H9 (cell line): ENCODE data around the gene HSPA4. TPM values are rescaled to one million over a fixed set of nuclear protein-coding genes. Genes with fewer than 3 reads are reported as not detected.
"Not testable (repeated sequence)": the region's sequence is repeated elsewhere in the genome, so short reads cannot be mapped to it uniquely, and the experiment has no call there.

ENCODE experiments used
- DNase-seq: peaks from one replicate; pipeline ENCODE4 v3.0.0-alpha.2; 2017
- H2AFZ ChIP-seq: one replicate; pipeline ENCODE4 v1.6.1; 2013; ENCODE audit warnings: mild to moderate bottlenecking, low read length, control low read depth, moderate library complexity
- H2AK5ac ChIP-seq: 2 replicates; pipeline ENCODE4 v1.6.1; 2013; ENCODE audit warnings: low read length, control low read depth, mixed read lengths; ENCODE audit not compliant: insufficient read length
- H2BK120ac ChIP-seq: one replicate; pipeline ENCODE4 v1.6.1; 2013; ENCODE audit warnings: low read depth, mild to moderate bottlenecking, low read length, control low read depth, inconsistent platforms; ENCODE audit not compliant: poor library complexity, severe bottlenecking
- H2BK12ac ChIP-seq: 2 replicates; pipeline ENCODE4 v1.6.1; 2013; ENCODE audit warnings: low read length, control low read depth, mixed read lengths, low read depth; ENCODE audit not compliant: insufficient read length
- H2BK15ac ChIP-seq: 2 replicates; pipeline ENCODE4 v1.6.1; 2013; ENCODE audit warnings: low read depth, low read length, control low read depth
- H2BK20ac ChIP-seq: one replicate; pipeline ENCODE4 v1.6.1; 2013; ENCODE audit warnings: low read depth, mild to moderate bottlenecking, low read length, control low read depth, inconsistent platforms; ENCODE audit not compliant: poor library complexity, severe bottlenecking
- H2BK5ac ChIP-seq: 2 replicates; pipeline ENCODE4 v1.6.1; 2013; ENCODE audit warnings: low read length, control low read depth, mixed read lengths; ENCODE audit not compliant: insufficient read length
- H3K14ac ChIP-seq: 2 replicates; pipeline ENCODE4 v1.6.1; 2013; ENCODE audit warnings: low read length, control low read depth; ENCODE audit not compliant: insufficient read depth
- H3K18ac ChIP-seq: 2 replicates; pipeline ENCODE4 v1.6.1; 2013; ENCODE audit warnings: low read depth, mild to moderate bottlenecking, mixed read lengths, low read length, control low read depth; ENCODE audit not compliant: insufficient read length
- H3K23ac ChIP-seq: 2 replicates; pipeline ENCODE4 v1.6.1; 2013; ENCODE audit warnings: low read length, control low read depth, mixed read lengths, low read depth; ENCODE audit not compliant: insufficient read length
- H3K23me2 ChIP-seq: 2 replicates; pipeline ENCODE4 v1.6.1; 2013; ENCODE audit warnings: low read depth, mild to moderate bottlenecking, mixed read lengths, low read length, control low read depth; ENCODE audit not compliant: insufficient read length, poor library complexity, severe bottlenecking
- H3K27ac ChIP-seq: 2 replicates; pipeline ENCODE4 v1.5.1; 2013; ENCODE audit warnings: low read length, control low read depth, mixed read lengths, low read depth; ENCODE audit not compliant: insufficient read length
- H3K27me3 ChIP-seq: 2 replicates; pipeline ENCODE4 v1.6.1; 2013; ENCODE audit warnings: low read length, control low read depth, inconsistent platforms; ENCODE audit not compliant: insufficient read depth
- H3K4ac ChIP-seq: 2 replicates; pipeline ENCODE4 v1.6.1; 2013; ENCODE audit warnings: low read depth, mild to moderate bottlenecking, control low read depth, inconsistent platforms, low read length, moderate library complexity
- H3K4me1 ChIP-seq: 2 replicates; pipeline ENCODE4 v1.6.1; 2013; ENCODE audit warnings: low read length, control low read depth, inconsistent platforms; ENCODE audit not compliant: insufficient read depth
- H3K4me2 ChIP-seq: 2 replicates; pipeline ENCODE4 v1.6.1; 2013; ENCODE audit warnings: low read length, control low read depth, mixed read lengths; ENCODE audit not compliant: insufficient read length, insufficient read depth
- H3K56ac ChIP-seq: 2 replicates; pipeline ENCODE4 v1.6.1; 2013; ENCODE audit warnings: low read depth, mild to moderate bottlenecking, mixed read lengths, low read length, control low read depth; ENCODE audit not compliant: insufficient read length
- H3K79me1 ChIP-seq: 2 replicates; pipeline ENCODE4 v1.6.1; 2013; ENCODE audit warnings: low read depth, mild to moderate bottlenecking, moderate library complexity, low read length, control low read depth, inconsistent platforms; ENCODE audit not compliant: insufficient read depth, poor library complexity, severe bottlenecking
- H3K79me2 ChIP-seq: 2 replicates; pipeline ENCODE4 v1.6.1; 2013; ENCODE audit warnings: low read length, control low read depth, inconsistent platforms; ENCODE audit not compliant: insufficient read depth
- H3K9ac ChIP-seq: 2 replicates; pipeline ENCODE4 v1.6.1; 2013; ENCODE audit warnings: low read length, control low read depth, mixed read lengths; ENCODE audit not compliant: insufficient read length; ENCODE audit errors: extremely low read depth
- H3K9me3 ChIP-seq: one replicate; pipeline ENCODE4 v1.6.1; 2013; ENCODE audit warnings: low read depth, low read length, inconsistent platforms; ENCODE audit not compliant: control insufficient read depth
- H3T11ph ChIP-seq: one replicate; pipeline ENCODE4 v1.6.1; 2013; ENCODE audit warnings: mild to moderate bottlenecking, low read length, control low read depth, inconsistent platforms
- H4K20me1 ChIP-seq: one replicate; pipeline ENCODE4 v1.6.1; 2013; ENCODE audit not compliant: control insufficient read depth, insufficient read length, insufficient read depth
- H4K5ac ChIP-seq: 2 replicates; pipeline ENCODE4 v1.6.1; 2013; ENCODE audit warnings: low read depth, mild to moderate bottlenecking, mixed read lengths, low read length, control low read depth; ENCODE audit not compliant: insufficient read length
- H4K8ac ChIP-seq: replicated peaks from 2 replicates; pipeline ENCODE4 v1.6.1; 2013; ENCODE audit warnings: low read length, control low read depth, mixed read lengths, low read depth; ENCODE audit not compliant: insufficient read length
- H4K91ac ChIP-seq: 2 replicates; pipeline ENCODE4 v1.6.1; 2013; ENCODE audit warnings: low read depth, mild to moderate bottlenecking, moderate library complexity, mixed read lengths, low read length, control low read depth; ENCODE audit not compliant: insufficient read length
- H3K27ac Mint-ChIP-seq, 3 experiments: 2 replicates in 2 of 3; 3 replicates in 1 of 3; pipeline ENCODE4 v1.8.0; 2020 to 2021; ENCODE audit warnings: mixed read lengths in 3 of 3, mild to moderate bottlenecking in 1 of 3, moderate library complexity in 1 of 3
- H3K27me3 Mint-ChIP-seq: 2 replicates; pipeline ENCODE4 v1.8.0; 2021; ENCODE audit warnings: low read depth, mild to moderate bottlenecking, moderate library complexity, mixed read lengths
- H3K36me3 Mint-ChIP-seq, 3 experiments: 2 replicates in 2 of 3; 3 replicates in 1 of 3; pipeline ENCODE4 v1.8.0; 2020 to 2021; ENCODE audit warnings: low read depth in 3 of 3, mixed read lengths in 3 of 3; ENCODE audit not compliant: insufficient read depth in 1 of 3
- H3K4me1 Mint-ChIP-seq, 2 experiments: 2 replicates each; pipeline ENCODE4 v1.8.0; 2020; ENCODE audit warnings: mixed read lengths in 2 of 2
- H3K4me3 Mint-ChIP-seq, 2 experiments: 2 replicates in 1 of 2; 3 replicates in 1 of 2; pipeline ENCODE4 v1.8.0; 2020 to 2021; ENCODE audit warnings: mild to moderate bottlenecking in 2 of 2, mixed read lengths in 2 of 2, moderate library complexity in 1 of 2
- H3K9me3 Mint-ChIP-seq, 2 experiments: 2 replicates in 1 of 2; 3 replicates in 1 of 2; pipeline ENCODE4 v1.8.0; 2020; ENCODE audit warnings: mild to moderate bottlenecking in 2 of 2, mixed read lengths in 2 of 2, moderate library complexity in 1 of 2
- WGBS: extraction: QIAGEN DNeasy Blood & Tissue Kit; methylation state at CpG from one replicate; pipeline ENCODE4 v1.1.7; 2013; ENCODE audit warnings: missing lambda C conversion rate, low lambda C conversion rate, mixed read lengths; ENCODE audit not compliant: insufficient read length; ENCODE audit errors: extremely low coverage; 5-methylcytosine and 5-hydroxymethylcytosine counted together
- total RNA-seq: library from RNA; stranded (reverse); gene quantifications from 2 replicates; pipeline ENCODE4 v1.2.1, GENCODE V29; 2021
- TF ChIP-seq, protein P1 (sequence below): fragments of 200-600 bp; sonication (generic); conservative IDR thresholded peaks from 3 replicates; pipeline ENCODE4 v1.8.0; 2021; ENCODE audit warnings: antibody characterized with exemption, mild to moderate bottlenecking

Gene HSPA4
- total RNA-seq, 1 experiment from 2014 or later = 293 TPM

DNA sequence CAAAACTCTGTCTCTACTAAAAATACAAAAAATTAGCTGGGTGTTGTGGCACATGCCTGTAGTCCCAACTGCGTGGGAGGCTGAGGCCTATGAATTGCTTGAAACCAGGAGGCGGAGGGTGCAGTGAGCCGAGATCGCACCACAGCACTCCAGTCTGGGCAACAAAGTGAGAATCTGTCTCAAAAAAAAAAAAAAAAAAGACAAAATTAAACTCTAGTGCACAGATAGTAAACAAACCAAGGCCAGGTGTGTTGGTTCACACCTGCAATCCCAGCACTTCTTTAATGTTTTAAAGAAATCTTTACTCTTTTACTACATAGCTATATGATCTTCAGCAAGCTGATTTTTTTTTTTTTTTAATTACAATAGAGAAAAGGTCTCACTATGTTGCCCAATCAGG, 33.8 kb upstream of the HSPA4 start:
- H3K23me2 ChIP-seq = no peaks in the 10 kb centered on the region
- no peak overlapping the region for H4K91ac ChIP-seq
- no peak overlapping the region for H2AFZ ChIP-seq
- H3K18ac ChIP-seq = no peak overlapping the region
- H3K36me3 Mint-ChIP-seq = peaks cover 6 to 30% (median 27%) of the 10 kb centered on the region in 3 experiments; a peak in 6 of 7 replicates
- no peak overlapping the region for H4K8ac ChIP-seq
- peaks cover 4% of the 10 kb centered on the region for H3K79me1 ChIP-seq
- H3K9me3 Mint-ChIP-seq = no peaks in the 10 kb centered on the region
- no peaks in the 10 kb centered on the region for H3K4me1 Mint-ChIP-seq
- no peak for DNase-seq
- H3K56ac ChIP-seq = no peak overlapping the region
- H3K23ac ChIP-seq = no peak overlapping the region
- H3K79me2 ChIP-seq = no peaks in the 10 kb centered on the region
- H3K14ac ChIP-seq = no peak overlapping the region
- H3K27me3 ChIP-seq = no peaks in the 10 kb centered on the region
- no peak overlapping the region for H4K5ac ChIP-seq
- no peaks in the 10 kb centered on the region for H3K4me1 ChIP-seq
- no peak overlapping the region for H2AK5ac ChIP-seq
- no CpG with 5 or more reads among the region's 4 CpGs for WGBS
- H3K4me3 Mint-ChIP-seq = no peak overlapping the region
- no peak overlapping the region for H2BK120ac ChIP-seq
- H3K4me2 ChIP-seq = no peak overlapping the region
- no peak overlapping the region for H2BK12ac ChIP-seq
- no peaks in the 10 kb centered on the region for H3K9me3 ChIP-seq
- H3K27ac Mint-ChIP-seq = no peak overlapping the region
- no peak overlapping the region for H2BK15ac ChIP-seq
- no peak overlapping the region for H2BK20ac ChIP-seq
- TF ChIP-seq, protein P1, sequence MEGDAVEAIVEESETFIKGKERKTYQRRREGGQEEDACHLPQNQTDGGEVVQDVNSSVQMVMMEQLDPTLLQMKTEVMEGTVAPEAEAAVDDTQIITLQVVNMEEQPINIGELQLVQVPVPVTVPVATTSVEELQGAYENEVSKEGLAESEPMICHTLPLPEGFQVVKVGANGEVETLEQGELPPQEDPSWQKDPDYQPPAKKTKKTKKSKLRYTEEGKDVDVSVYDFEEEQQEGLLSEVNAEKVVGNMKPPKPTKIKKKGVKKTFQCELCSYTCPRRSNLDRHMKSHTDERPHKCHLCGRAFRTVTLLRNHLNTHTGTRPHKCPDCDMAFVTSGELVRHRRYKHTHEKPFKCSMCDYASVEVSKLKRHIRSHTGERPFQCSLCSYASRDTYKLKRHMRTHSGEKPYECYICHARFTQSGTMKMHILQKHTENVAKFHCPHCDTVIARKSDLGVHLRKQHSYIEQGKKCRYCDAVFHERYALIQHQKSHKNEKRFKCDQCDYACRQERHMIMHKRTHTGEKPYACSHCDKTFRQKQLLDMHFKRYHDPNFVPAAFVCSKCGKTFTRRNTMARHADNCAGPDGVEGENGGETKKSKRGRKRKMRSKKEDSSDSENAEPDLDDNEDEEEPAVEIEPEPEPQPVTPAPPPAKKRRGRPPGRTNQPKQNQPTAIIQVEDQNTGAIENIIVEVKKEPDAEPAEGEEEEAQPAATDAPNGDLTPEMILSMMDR = no peak
- no peak overlapping the region for H3K27ac ChIP-seq
- no peak overlapping the region for H3T11ph ChIP-seq
- no peak overlapping the region for H2BK5ac ChIP-seq
- no peak overlapping the region for H3K9ac ChIP-seq
- no peaks in the 10 kb centered on the region for H3K27me3 Mint-ChIP-seq
- no peaks in the 10 kb centered on the region for H4K20me1 ChIP-seq
- H3K4ac ChIP-seq = no peak overlapping the region

DNA sequence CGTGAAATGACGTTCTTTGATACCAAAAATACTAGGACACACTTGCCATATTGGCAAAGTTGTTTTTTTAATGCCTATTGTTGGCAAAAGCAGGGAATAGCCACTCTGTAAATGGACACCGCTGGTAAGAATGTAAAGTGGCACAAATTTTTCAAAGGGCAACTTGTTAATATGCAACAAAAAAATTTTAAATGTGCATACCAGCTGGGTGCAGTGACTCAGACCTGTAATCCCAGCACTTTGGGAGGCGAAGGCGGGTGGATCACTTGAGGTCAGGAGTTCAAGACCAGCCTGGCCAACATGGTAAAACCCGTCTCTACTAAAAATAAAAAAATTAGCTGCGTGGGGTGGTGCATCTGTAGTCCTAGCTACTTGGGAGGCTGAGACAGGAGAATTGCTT, 32.3 kb upstream of the HSPA4 start:
- not testable (repeated sequence) for DNase-seq, H3K4me1 Mint-ChIP-seq, H3K79me1 ChIP-seq, H3K79me2 ChIP-seq, H3K4me2 ChIP-seq, H3K4ac ChIP-seq, H3K27ac ChIP-seq, H4K91ac ChIP-seq, H4K5ac ChIP-seq, H3K4me1 ChIP-seq, H2AK5ac ChIP-seq, H3K27me3 Mint-ChIP-seq, H3K27ac Mint-ChIP-seq, H3K4me3 Mint-ChIP-seq, H2BK12ac ChIP-seq, H2BK15ac ChIP-seq, H3K56ac ChIP-seq, H3K9me3 Mint-ChIP-seq, H3T11ph ChIP-seq, H3K23ac ChIP-seq, H2AFZ ChIP-seq, H2BK5ac ChIP-seq, H3K14ac ChIP-seq, H4K8ac ChIP-seq, H3K9me3 ChIP-seq, H4K20me1 ChIP-seq, H2BK120ac ChIP-seq, H2BK20ac ChIP-seq, H3K9ac ChIP-seq, H3K27me3 ChIP-seq, H3K18ac ChIP-seq, H3K23me2 ChIP-seq
- H3K36me3 Mint-ChIP-seq = peaks cover 6 to 34% (median 33%) of the 10 kb centered on the region in 3 experiments; a peak in 6 of 7 replicates
- WGBS = no CpG with 5 or more reads among the region's 7 CpGs
